Measurements from ENCODE around the gene TBX4.

- TF ChIP-seq CTCF (IDR thresholded peaks at IDR 0.05) = no peak
- no peak for TF ChIP-seq POLR2A (IDR thresholded peaks at IDR 0.05)
Observed at GRCh38 chr17:61510991-61511390, 58.8 kb downstream of the TBX4 start.
